NCI-H1048 (cell line): ENCODE data around the gene MRM3.
"Not testable (repeated sequence)": the region's sequence is repeated elsewhere in the genome, so short reads cannot be mapped to it uniquely, and the experiment has no call there.

Experiments
- DNase-seq: peaks from one replicate; lab custom pipeline; 2025; lab: John Stamatoyannopoulos, UW

The MRM3 gene

DNA sequence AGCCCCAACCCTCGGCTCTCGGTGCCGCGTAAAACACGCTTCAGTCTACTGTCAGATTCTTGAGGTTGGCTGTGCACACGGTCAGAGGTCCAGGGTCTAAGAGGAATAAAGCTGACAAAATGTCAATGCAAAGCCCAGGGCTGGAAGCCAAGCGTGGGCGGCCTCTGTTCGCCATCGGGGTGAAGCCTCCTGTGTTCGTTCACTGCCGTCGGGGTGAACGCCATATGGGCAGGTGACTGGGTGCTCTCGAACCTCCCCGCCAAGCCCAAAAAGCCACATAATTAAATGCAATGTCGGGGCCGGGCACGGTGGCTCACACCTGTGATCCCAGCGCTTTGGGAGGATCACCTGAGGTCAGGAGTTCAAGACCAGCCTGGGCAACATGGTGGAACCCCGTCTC lies 44.6 kb downstream of the MRM3 start:
- DNase-seq, result no peak

DNA sequence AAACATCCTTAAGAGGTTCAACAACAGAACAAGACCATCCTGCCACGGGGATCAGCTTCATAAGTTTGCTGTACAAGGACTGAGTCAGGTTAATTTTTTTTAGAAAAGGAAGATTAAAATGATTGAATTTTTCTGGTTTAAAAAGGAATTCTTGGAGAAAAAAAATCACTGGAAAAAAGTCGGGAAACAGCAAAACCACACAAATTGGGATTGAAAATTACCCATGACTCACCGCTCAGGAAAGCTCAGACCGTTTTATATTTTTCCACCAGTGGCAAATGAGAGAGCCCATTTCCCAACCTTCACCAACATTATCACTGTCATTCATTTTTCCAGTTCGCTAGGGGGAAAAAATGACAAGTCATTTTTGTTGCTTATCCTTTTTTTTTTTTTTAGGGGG lies 46.6 kb downstream of the MRM3 start:
- DNase-seq, result no peak

DNA sequence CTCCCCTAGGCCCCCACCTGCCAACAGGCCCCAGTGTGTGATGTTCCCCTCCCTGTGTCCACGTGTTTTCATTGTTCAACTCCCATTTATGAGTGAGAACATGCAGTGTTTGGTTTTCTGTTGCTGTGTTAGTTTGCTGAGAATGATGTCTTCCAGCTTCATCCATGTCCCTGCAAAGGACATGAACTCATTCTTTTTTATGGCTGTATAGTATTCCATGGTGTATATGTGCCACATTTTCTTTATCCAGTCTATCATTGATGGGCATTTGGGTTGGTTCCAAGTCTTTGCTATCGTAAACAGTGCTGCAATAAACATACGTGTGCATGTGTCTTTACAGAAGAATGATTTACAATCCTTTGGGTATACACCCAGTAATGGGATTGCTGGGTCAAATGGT lies 47.5 kb downstream of the MRM3 start:
- DNase-seq, result not testable (repeated sequence)

DNA sequence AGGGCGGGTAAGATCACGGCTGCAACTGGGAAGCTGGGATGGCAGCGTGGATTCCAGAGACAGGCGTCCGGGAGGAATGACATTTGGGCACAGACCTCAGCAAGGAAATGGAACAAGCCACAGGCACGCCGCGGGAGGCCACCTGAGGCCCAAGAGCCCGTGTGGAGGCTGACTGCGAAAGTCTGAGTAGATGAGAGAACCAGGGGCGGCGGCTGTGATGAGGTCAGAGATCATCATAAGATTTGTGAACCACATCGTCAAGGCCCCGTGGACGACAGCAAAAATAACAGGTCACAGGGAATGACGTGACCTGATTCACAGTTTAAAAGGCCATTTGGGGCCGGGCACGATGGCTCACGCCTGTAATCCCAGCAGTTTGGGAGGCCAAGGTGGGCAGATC lies 48.2 kb downstream of the MRM3 start:
- DNase-seq, result no peak

DNA sequence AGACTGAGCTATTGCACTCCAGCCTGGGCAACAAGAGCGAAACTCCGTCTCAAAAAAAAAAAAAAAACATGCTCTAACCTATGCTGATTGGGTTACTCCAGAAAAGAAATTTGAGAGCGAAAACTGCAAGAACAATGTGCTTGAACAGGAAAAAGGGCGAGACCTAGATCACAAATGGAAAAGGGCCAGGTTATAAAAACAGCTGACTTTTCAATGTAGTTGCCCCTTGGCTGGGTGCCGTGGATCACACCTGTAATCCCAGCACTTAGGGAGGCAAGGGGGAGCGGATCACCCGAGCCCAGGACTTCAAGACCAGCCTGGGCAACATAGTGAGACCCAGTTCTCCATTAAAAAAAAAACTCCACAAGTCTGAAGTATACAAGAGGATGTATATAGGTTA lies 48.8 kb downstream of the MRM3 start:
- no peak for DNase-seq

DNA sequence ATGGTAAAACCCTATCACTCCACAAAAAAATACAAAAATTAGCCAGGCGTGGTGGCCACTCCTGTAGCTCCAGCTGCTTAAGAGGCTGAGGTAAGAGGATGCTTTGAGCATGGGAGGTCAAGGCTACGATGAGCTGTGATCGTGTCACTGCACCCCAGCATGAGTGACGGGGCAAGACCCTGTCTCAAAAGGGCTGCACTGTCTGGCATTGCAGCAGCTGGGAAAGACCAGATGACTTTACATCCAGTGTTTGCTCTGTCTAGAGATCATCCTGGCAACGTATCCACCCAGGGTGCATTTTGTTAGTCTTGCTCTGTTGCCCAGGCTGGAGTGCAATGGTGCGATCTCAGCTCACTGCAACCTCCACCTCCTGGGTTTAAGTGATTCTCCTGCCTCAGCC lies 52.0 kb downstream of the MRM3 start:
- DNase-seq, result no peak

DNA sequence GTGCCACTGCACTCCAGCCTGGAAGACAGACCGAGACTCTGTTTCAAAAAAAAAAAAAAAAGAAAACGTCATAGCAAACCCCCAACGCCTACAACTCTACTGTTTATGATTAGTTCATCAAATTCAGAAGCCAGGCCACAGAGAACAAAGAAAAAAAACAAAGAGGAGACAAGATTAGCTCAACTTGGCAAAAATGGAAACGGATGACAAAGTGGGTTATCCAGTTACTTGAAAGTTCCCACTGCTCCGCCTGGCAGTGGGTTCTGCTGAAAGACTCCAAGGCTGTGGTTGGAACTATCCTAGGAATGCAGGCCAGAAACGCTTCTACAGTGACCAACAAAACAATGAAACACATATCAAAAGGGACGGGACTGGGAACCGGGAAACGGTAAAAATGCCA lies 53.1 kb downstream of the MRM3 start:
- DNase-seq, result no peak

DNA sequence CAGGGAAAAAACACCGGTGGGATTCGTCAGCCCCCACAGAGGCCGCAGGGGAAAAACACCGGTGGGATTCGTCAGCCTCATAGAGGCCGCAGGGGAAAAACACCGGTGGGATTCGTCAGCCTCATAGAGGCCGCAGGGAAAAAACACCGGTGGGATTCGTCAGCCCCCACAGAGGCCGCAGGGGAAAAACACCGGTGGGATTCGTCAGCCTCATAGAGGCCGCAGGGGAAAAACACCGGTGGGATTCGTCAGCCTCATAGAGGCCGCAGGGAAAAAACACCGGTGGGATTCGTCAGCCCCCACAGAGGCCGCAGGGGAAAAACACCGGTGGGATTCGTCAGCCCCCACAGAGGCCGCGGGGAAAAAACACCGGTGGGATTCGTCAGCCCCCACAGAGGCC lies 53.6 kb downstream of the MRM3 start:
- DNase-seq, result not testable (repeated sequence)

DNA sequence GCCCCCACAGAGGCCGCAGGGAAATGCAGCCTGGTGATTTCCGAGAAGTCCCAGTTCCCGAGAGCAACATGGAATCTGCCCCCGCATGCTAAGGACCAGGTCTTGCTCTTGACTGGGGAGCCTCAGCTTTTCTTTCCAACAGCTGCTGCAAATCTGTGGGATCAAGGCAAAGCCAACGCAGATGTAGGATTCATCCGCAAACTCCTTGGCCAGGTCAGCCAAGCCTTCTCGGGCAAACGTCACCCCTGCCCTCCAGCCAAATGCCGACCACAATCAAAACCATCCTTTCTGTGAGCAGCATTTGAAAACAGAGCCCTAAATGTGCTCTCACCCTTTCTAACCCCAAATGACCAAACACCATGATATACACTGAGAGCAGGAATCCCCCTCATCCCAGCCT lies 54.0 kb downstream of the MRM3 start:
- DNase-seq, result no peak

DNA sequence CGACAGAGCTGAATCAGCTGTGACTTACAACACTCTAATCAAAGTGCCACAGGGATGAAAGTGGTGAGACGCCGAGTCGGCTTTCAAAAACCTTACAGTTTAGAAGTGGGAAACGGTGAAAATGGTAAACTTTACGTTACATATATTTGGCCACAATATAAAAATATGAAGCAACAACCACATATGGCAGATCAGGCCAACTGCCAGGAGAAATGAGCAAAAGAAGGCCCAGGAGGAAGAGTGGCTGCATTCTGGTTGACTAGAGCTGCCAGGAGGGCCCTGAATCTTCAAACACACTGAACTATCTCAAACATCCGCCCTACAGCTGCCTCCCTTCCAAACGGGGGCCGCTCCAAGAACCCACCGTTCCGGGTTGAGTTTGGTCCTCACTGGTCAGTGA lies 56.3 kb downstream of the MRM3 start:
- no peak for DNase-seq

DNA sequence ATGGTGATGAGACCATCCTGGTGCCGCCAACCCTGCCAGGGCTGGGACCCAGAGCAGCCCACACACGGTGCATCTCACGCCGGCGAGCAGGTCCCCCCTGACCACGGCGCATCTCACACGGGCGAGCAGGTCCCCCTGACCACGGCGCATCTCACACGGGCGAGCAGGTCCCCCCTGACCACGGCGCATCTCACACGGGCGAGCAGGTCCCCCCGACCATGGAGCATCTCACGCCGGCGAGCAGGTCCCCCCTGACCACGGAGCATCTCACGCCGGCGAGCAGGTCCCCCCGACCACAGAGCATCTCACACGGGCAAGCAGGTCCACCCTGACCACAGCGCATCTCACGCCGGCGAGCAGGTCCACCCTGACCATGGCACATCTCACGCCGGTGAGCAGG lies 59.2 kb downstream of the MRM3 start:
- no peak for DNase-seq
